Peyer's patch (tissue), 4 donors: ENCODE measurements around the gene REEP6.

ENCODE experiments used
- POLR2A ChIP-seq, 2 donors: fragments of 450-650 bp; IDR thresholded peaks; one replicate each; pipeline ENCODE4 v1.5.1; 2017; ENCODE audit warnings: antibody characterized with exemption in 2 of 2, mild to moderate bottlenecking in 2 of 2, moderate library complexity in 2 of 2
- TF ChIP-seq, protein P1 (sequence below), 6 experiments: fragments of 450-650 bp in 4 of 6; fragments of 200-600 bp in 2 of 6; sonication (generic) in 1 of 6; IDR thresholded peaks; one replicate each; pipeline ENCODE4 v1.5.1; 2017 to 2019; ENCODE audit warnings: antibody characterized with exemption in 6 of 6, mild to moderate bottlenecking in 3 of 6, moderate library complexity in 1 of 6

DNA sequence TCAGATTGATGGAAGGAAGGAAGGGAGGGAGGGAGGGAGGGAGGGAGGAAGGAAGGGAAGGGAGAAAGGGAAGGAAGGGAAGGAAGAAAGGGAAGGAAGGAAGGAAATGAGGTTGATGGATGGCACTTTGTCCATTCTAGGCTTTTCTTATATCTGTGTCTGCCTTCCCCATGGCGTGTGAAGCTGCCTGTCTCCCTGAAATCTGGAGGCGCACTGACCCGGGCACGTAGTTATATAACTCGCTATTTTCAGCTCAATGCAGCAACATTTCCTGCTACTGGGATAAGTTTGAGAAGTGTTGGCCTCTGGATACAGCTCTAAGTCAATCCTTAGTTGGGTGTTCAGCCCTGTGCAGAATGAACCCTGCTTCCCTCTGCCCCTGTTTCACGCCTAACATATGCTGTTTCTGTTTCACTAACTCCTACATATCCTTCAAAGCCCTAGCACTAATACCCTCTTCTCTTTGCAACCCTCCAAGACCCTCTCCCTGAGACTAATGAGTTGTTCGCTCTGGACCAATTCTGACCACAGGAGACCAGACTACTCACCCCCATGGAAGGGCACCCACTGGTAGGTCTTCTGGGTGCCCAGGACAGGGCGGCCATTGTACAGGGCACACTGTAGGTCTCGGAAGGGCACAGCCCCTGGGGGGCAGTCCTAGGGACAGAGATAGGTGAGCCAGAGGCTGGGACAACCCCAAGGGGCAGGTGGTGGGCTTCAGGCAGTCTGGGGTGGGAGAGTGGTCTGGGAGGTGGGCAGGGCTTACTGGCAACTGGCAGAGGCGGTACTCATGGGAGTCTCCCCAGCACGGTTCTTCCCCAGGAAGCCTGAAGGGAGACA is 18.8 kb downstream of the REEP6 start:
- TF ChIP-seq, protein P1, sequence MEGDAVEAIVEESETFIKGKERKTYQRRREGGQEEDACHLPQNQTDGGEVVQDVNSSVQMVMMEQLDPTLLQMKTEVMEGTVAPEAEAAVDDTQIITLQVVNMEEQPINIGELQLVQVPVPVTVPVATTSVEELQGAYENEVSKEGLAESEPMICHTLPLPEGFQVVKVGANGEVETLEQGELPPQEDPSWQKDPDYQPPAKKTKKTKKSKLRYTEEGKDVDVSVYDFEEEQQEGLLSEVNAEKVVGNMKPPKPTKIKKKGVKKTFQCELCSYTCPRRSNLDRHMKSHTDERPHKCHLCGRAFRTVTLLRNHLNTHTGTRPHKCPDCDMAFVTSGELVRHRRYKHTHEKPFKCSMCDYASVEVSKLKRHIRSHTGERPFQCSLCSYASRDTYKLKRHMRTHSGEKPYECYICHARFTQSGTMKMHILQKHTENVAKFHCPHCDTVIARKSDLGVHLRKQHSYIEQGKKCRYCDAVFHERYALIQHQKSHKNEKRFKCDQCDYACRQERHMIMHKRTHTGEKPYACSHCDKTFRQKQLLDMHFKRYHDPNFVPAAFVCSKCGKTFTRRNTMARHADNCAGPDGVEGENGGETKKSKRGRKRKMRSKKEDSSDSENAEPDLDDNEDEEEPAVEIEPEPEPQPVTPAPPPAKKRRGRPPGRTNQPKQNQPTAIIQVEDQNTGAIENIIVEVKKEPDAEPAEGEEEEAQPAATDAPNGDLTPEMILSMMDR (IDR thresholded peaks at IDR 0.05), result no peak
- TF ChIP-seq POLR2A (IDR thresholded peaks at IDR 0.05), result no peak
